ENCODE results near the gene HSP90AA1. TPM values are rescaled to one million over a fixed set of nuclear protein-coding genes. Genes with fewer than 3 reads are reported as not detected.
A peak's percentile ranks its signal among the peaks of the same experiment; 100 is the strongest.
"Not testable (repeated sequence)": the region's sequence is repeated elsewhere in the genome, so short reads cannot be mapped to it uniquely, and the experiment has no call there.

Gene HSP90AA1
- total RNA-seq, 4 donors from 2014 or later = 185 to 396 (median 265) TPM

DNA sequence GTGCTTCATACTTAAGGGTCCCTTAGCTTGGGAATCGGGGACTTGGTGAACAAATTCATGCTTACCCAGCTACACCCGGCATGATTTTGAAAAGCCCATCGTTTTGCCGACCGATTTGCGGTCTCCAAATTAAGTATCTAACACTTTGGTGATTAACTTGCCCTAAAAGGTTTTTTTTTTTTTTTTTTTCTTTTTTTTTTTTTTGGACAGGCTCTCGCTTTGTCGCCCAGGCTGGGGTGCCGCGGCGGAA is 843 bp upstream of the HSP90AA1 start:
- H3K27ac ChIP-seq = peak overlapping the region; percentile 96 to 100 (median 99)
- peak overlapping the region; percentile 59 to 99 (median 77) for H3K4me3 ChIP-seq
- H3K36me3 ChIP-seq = peaks cover 0 to 30% (median 23%) of the 10 kb centered on the region in 3 donors
- no peak for DNase-seq (ENCODE audit: low spot score in 2 of 2)
- 4 to 8% methylated on average over 11 of the region's 11 CpGs for whole genome bisulfite sequencing, 2 donors
- no peak for TF ChIP-seq EP300 (IDR thresholded peaks at IDR 0.05)
- TF ChIP-seq, protein P1, sequence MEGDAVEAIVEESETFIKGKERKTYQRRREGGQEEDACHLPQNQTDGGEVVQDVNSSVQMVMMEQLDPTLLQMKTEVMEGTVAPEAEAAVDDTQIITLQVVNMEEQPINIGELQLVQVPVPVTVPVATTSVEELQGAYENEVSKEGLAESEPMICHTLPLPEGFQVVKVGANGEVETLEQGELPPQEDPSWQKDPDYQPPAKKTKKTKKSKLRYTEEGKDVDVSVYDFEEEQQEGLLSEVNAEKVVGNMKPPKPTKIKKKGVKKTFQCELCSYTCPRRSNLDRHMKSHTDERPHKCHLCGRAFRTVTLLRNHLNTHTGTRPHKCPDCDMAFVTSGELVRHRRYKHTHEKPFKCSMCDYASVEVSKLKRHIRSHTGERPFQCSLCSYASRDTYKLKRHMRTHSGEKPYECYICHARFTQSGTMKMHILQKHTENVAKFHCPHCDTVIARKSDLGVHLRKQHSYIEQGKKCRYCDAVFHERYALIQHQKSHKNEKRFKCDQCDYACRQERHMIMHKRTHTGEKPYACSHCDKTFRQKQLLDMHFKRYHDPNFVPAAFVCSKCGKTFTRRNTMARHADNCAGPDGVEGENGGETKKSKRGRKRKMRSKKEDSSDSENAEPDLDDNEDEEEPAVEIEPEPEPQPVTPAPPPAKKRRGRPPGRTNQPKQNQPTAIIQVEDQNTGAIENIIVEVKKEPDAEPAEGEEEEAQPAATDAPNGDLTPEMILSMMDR (IDR thresholded peaks at IDR 0.05) = no peak
- TF ChIP-seq POLR2A (IDR thresholded peaks at IDR 0.05) = no peak
- no peaks in the 10 kb centered on the region for H3K27me3 ChIP-seq
- no peaks in the 10 kb centered on the region for H3K9me3 ChIP-seq
- H3K4me1 ChIP-seq = peaks cover 0 to 43% (median 30%) of the 10 kb centered on the region in 4 donors

DNA sequence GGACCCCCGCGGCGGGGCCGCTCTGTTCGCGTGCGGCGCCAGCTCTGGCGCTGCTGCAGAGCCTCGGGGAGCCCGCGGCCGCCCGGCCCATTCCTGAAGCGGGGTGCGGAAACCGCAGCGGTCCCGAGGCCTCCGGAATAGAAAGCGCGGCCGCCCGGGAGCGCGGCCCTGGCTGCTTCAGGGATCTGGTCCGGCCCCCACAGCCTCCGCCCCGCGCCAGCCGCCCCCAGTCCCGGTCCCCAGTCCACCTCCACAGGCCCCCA is 204 bp downstream of the HSP90AA1 start:
- Histone ChIP-seq H3K9me3 (no peaks in the 10 kb centered on the region), H3K4me3 (peak overlapping the region; percentile 68 to 99 (median 86)), H3K36me3 (peaks cover 0 to 40% (median 33%) of the 10 kb centered on the region in 3 donors), H3K4me1 (peaks cover 0 to 53% (median 32%) of the 10 kb centered on the region in 4 donors), H3K27ac (peak overlapping the region; percentile 99 to 100 (median 100)), H3K27me3 (no peaks in the 10 kb centered on the region)
- no peak for DNase-seq (ENCODE audit: low spot score in 2 of 2)
- no peak for TF ChIP-seq EP300 (IDR thresholded peaks at IDR 0.05)
- TF ChIP-seq POLR2A (IDR thresholded peaks at IDR 0.05) = no peak
- TF ChIP-seq, protein P1 (IDR thresholded peaks at IDR 0.05) = no peak
- WGBS, 2 donors = 2% methylated on average over 32 of the region's 32 CpGs; no CpG with 5 or more reads in 1 of the 2 donors

DNA sequence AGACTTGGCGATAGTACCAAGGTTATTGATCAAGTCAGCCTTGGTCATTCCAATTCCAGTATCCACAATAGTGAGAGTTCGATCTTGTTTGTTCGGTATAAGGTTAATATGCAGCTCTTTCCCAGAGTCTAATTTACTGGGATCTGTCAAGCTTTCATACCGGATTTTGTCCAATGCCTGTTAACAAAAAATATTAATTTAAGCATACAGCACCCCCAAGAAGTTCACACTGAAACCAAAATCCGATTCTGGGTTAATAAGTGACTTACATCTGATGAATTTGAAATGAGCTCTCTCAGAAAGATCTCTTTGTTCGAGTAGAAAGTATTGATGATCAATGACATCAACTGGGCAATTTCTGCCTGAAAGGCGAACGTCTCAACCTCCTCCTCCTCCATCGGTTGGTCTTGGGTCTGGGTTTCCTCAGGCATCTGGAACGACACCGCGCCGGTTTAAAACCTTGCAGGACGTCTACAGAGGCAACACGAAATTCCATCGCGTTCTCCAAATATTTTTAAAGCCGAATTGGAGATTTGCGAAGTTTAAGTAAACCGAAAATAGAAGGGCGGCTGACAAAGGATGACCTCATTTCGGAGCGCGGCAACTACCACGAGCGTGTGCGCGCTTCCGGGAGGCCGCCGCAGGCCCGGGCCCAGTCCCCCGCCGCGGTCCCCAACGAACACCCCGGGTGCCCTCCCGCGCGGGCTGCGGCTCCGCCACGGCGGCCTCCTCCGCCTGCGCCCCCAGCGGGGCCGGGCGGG is 716 bp downstream of the HSP90AA1 start:
- TF ChIP-seq, protein P1 (IDR thresholded peaks at IDR 0.05) = no peak
- TF ChIP-seq POLR2A (IDR thresholded peaks at IDR 0.05) (no peak), EP300 (IDR thresholded peaks at IDR 0.05) (no peak)

DNA sequence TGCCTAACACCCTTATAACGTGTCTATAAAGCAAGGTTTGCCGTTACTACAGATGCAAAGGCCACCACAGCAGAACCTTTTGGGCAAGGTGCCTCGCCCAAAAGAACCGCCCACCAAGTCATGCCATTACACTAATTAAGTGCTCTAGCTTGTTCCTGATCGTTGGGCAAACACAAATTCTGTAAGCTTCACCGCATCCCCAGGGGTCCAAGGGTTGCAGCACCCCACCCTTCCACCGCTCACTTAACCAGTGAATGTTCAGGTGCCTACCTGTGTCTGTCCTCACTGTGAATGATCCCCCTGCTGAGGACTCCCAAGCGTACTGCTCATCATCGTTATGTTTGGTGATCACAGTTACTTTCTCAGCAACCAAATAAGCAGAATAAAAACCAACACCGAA is 1.4 kb downstream of the HSP90AA1 start:
- Histone ChIP-seq H3K27me3 (no peaks in the 10 kb centered on the region), H3K27ac (peak overlapping the region; percentile 99 to 100 (median 100)), H3K4me3 (peak overlapping the region; percentile 68 to 99 (median 86)), H3K9me3 (no peaks in the 10 kb centered on the region), H3K4me1 (peaks cover 0 to 55% (median 32%) of the 10 kb centered on the region in 4 donors), H3K36me3 (peaks cover 0 to 52% (median 36%) of the 10 kb centered on the region in 3 donors)
- DNase-seq (ENCODE audit: low spot score in 2 of 2) = no peak
- 39 to 42% methylated on average over 10 of the region's 10 CpGs for WGBS, 2 donors
- TF ChIP-seq EP300 (IDR thresholded peaks at IDR 0.05) = no peak
- no peak for TF ChIP-seq POLR2A (IDR thresholded peaks at IDR 0.05)
- TF ChIP-seq, protein P1 (IDR thresholded peaks at IDR 0.05) = no peak

More for the DNA sequence above, 716 bp downstream of the HSP90AA1 start:
- WGBS, 2 donors = 2 to 3% methylated on average over 35 to 49 of the region's 49 CpGs
- Histone ChIP-seq H3K4me3 (peak overlapping the region; percentile 68 to 99 (median 86)), H3K4me1 (peaks cover 0 to 55% (median 32%) of the 10 kb centered on the region in 4 donors), H3K9me3 (no peaks in the 10 kb centered on the region), H3K36me3 (peaks cover 0 to 46% (median 36%) of the 10 kb centered on the region in 3 donors), H3K27me3 (no peaks in the 10 kb centered on the region), H3K27ac (peak overlapping the region; percentile 99 to 100 (median 100))
- peak in 1 of 2 donors; percentile 16 for DNase-seq (ENCODE audit: low spot score in 2 of 2)

DNA sequence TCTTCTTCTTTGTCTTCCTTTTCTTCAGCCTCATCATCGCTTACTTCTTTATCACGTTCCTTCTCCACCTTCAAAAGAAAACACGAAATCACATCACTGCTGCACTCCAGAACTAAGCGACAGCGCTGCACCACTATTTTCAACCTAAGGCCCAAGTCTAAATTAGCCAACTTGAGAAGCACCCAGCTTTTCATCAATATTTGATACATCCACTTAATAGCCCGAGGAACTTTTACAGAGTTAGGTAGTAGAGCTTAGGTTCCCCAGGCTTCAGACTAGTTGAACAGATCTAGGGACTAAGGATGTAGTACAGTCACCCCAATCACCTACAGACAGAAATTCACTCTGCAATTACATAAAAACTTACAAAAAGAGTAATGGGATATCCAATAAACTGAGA is 1.9 kb downstream of the HSP90AA1 start:
- H3K27ac ChIP-seq = peak overlapping the region in 3 of 4 donors; percentile 29 to 100 (median 99)

DNA sequence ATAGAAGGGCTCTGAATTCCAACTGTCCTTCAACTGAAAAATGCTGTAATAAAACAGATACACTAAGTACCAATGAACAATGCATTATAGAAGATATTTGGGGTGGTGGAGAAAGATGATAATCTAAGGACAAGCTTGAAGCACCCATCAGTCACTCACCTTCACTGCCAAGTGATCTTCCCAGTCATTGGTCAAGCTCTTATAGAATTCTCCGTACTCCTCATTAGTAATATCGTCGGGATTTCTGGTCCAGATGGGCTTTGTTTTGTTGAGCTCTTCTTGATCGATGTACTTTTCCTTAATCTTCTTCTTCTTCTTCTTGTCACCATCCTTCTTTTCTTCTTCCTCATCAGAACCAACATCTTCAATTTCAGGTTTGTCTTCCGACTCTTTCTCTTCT is 2.3 kb downstream of the HSP90AA1 start:
- Histone ChIP-seq H3K27ac (peak overlapping the region in 2 of 4 donors; percentile 23 to 100), H3K4me1 (peaks cover 0 to 55% (median 32%) of the 10 kb centered on the region in 4 donors), H3K36me3 (peaks cover 0 to 62% (median 36%) of the 10 kb centered on the region in 3 donors)
- not testable (repeated sequence) for DNase-seq (ENCODE audit: low spot score in 2 of 2); H3K27me3 ChIP-seq; H3K4me3 ChIP-seq; H3K9me3 ChIP-seq
- WGBS, 2 donors = 83 to 89% methylated on average over 5 of the region's 5 CpGs

More for the DNA sequence above, 1.9 kb downstream of the HSP90AA1 start:
- Histone ChIP-seq H3K4me3 (peak overlapping the region in 1 of 4 donors; percentile 86), H3K27me3 (no peaks in the 10 kb centered on the region), H3K4me1 (peaks cover 0 to 55% (median 32%) of the 10 kb centered on the region in 4 donors), H3K36me3 (peaks cover 0 to 57% (median 36%) of the 10 kb centered on the region in 3 donors), H3K9me3 (no peaks in the 10 kb centered on the region)
- no peak for DNase-seq (ENCODE audit: low spot score in 2 of 2)
- TF ChIP-seq, protein P1 (IDR thresholded peaks at IDR 0.05) = no peak
- TF ChIP-seq EP300 (IDR thresholded peaks at IDR 0.05) (no peak), POLR2A (IDR thresholded peaks at IDR 0.05) (no peak)
- WGBS, 2 donors = 87 to 91% methylated on average over 6 of the region's 6 CpGs
